GM19328 (cell line): Measurements from ENCODE around the gene MSRB2.
A peak's percentile ranks its signal among the peaks of the same experiment; 100 is the strongest.
"Not testable (repeated sequence)": the region's sequence is repeated elsewhere in the genome, so short reads cannot be mapped to it uniquely, and the experiment has no call there.

ENCODE experiments used
- ATAC-seq: cut with Tn5 transposase; IDR thresholded peaks from one replicate; pipeline ENCODE4 v1.9.1; 2021; ENCODE audit warnings: mild to moderate bottlenecking, moderate library complexity; ENCODE audit not compliant: unreplicated experiment

MSRB2 gene

GRCh38 chr10:23069019-23069815 lies 26.2 kb upstream of the MSRB2 start:
- no peak for ATAC-seq

GRCh38 chr10:23070092-23070912 lies 25.1 kb upstream of the MSRB2 start:
- not testable (repeated sequence) for ATAC-seq

- ATAC-seq = no peak
Measured at GRCh38 chr10:23070913-23071218, 24.5 kb upstream of the MSRB2 start.

GRCh38 chr10:23072593-23072992 lies 22.8 kb upstream of the MSRB2 start:
- ATAC-seq = not testable (repeated sequence)

- no peak for ATAC-seq
Measured at GRCh38 chr10:23073527-23073926, 21.9 kb upstream of the MSRB2 start.

GRCh38 chr10:23075672-23076071 lies 19.7 kb upstream of the MSRB2 start:
- no peak for ATAC-seq

GRCh38 chr10:23078114-23078513 lies 17.3 kb upstream of the MSRB2 start:
- no peak for ATAC-seq

- ATAC-seq = no peak
Measured at GRCh38 chr10:23079700-23080099, 15.7 kb upstream of the MSRB2 start.

GRCh38 chr10:23080262-23080661 lies 15.1 kb upstream of the MSRB2 start:
- no peak for ATAC-seq

- ATAC-seq = no peak
Measured at GRCh38 chr10:23081221-23081750, 14.1 kb upstream of the MSRB2 start.

- no peak for ATAC-seq
Measured at GRCh38 chr10:23081891-23082290, 13.5 kb upstream of the MSRB2 start.

- ATAC-seq = no peak
Measured at GRCh38 chr10:23088609-23089008, 6.8 kb upstream of the MSRB2 start.

GRCh38 chr10:23094786-23095403 lies 484 bp upstream of the MSRB2 start:
- no peak for ATAC-seq

- ATAC-seq = peak; percentile 44
Measured at GRCh38 chr10:23095966-23096801, 805 bp downstream of the MSRB2 start.

GRCh38 chr10:23096802-23097549 lies 1.6 kb downstream of the MSRB2 start:
- ATAC-seq = no peak

- no peak for ATAC-seq
Measured at GRCh38 chr10:23099079-23099478, 3.7 kb downstream of the MSRB2 start.

- no peak for ATAC-seq
Measured at GRCh38 chr10:23099816-23100215, 4.4 kb downstream of the MSRB2 start.

GRCh38 chr10:23100331-23101030 lies 5.1 kb downstream of the MSRB2 start:
- ATAC-seq = no peak

- no peak for ATAC-seq
Measured at GRCh38 chr10:23106331-23107072, 11.1 kb downstream of the MSRB2 start.
